ENCODE measurements around the gene MALAT1. TPM values are rescaled to one million over a fixed set of nuclear protein-coding genes. Genes with fewer than 3 reads are reported as not detected.

MALAT1 gene
- total RNA-seq, 3 donors from 2014 or later (not counting 1 experiment from before 2014, with no cell fraction given): 32,911 to 36,726 (median 33,502) TPM

- Histone ChIP-seq H3K4me3 (ENCODE audit: low read length) (no peak overlapping the region), H3K27me3 (ENCODE audit: control insufficient read depth, insufficient read depth, low read length) (no peaks in the 10 kb centered on the region), H3K9me3 (ENCODE audit: control insufficient read depth, insufficient read depth, low read length) (no peaks in the 10 kb centered on the region), H3K36me3 (ENCODE audit: control insufficient read depth, insufficient read depth, low read length) (peaks cover 46% of the 10 kb centered on the region), H3K27ac (ENCODE audit: low read length) (no peak overlapping the region), H3K4me1 (ENCODE audit: control insufficient read depth, insufficient read depth, low read length) (peaks cover 17% of the 10 kb centered on the region)
- no peaks in the 10 kb centered on the region for H3K27me3 Mint-ChIP-seq (ENCODE audit: low read depth in 2 of 2)
- intact Hi-C loops (cut with micrococcal nuclease): no loop called here
- H3K36me3 Mint-ChIP-seq: no peaks in the 10 kb centered on the region
- ATAC-seq (peak; percentile 31 to 54 (median 45)), DNase-seq (peak in 1 of 2 donors; percentile 64)
- peak overlapping the region in 1 of 2 donors; percentile 29 for H3K27ac Mint-ChIP-seq
- WGBS (ENCODE audit: insufficient coverage): 83% methylated on average over 5 of the region's 5 CpGs
- peaks cover 6 to 11% of the 10 kb centered on the region in 2 donors for H3K4me1 Mint-ChIP-seq
- TF ChIP-seq CTCF (IDR thresholded peaks at IDR 0.05): no peak
- no peak overlapping the region for H3K4me3 Mint-ChIP-seq
- H3K9me3 Mint-ChIP-seq: no peaks in the 10 kb centered on the region
These were observed 31.3 kb downstream of the MALAT1 start for GRCh38 chr11:65530157-65530496.

GRCh38 chr11:65532388-65533064 is 33.7 kb downstream of the MALAT1 start:
- Mint-ChIP-seq H3K27ac (peak overlapping the region in 1 of 2 donors; percentile 43), H3K27me3 (ENCODE audit: low read depth in 2 of 2) (no peaks in the 10 kb centered on the region), H3K4me1 (peaks cover 3 to 6% of the 10 kb centered on the region in 2 donors), H3K4me3 (no peak overlapping the region), H3K36me3 (no peaks in the 10 kb centered on the region), H3K9me3 (no peaks in the 10 kb centered on the region)
- 96% methylated on average over 15 of the region's 15 CpGs for WGBS (ENCODE audit: insufficient coverage)
- TF ChIP-seq CTCF (IDR thresholded peaks at IDR 0.05): no peak
- Histone ChIP-seq H3K27me3 (ENCODE audit: control insufficient read depth, insufficient read depth, low read length) (no peaks in the 10 kb centered on the region), H3K4me1 (ENCODE audit: control insufficient read depth, insufficient read depth, low read length) (no peaks in the 10 kb centered on the region), H3K9me3 (ENCODE audit: control insufficient read depth, insufficient read depth, low read length) (no peaks in the 10 kb centered on the region), H3K36me3 (ENCODE audit: control insufficient read depth, insufficient read depth, low read length) (peaks cover 55% of the 10 kb centered on the region), H3K27ac (ENCODE audit: low read length) (no peak overlapping the region), H3K4me3 (ENCODE audit: low read length) (no peak overlapping the region)
- intact Hi-C loops (cut with micrococcal nuclease): no loop called here
- DNase-seq (no peak), ATAC-seq (no peak)

- Histone ChIP-seq H3K36me3 (ENCODE audit: control insufficient read depth, insufficient read depth, low read length) (peaks cover 59% of the 10 kb centered on the region), H3K27me3 (ENCODE audit: control insufficient read depth, insufficient read depth, low read length) (no peaks in the 10 kb centered on the region), H3K4me3 (ENCODE audit: low read length) (no peak overlapping the region), H3K4me1 (ENCODE audit: control insufficient read depth, insufficient read depth, low read length) (peaks cover 4% of the 10 kb centered on the region), H3K9me3 (ENCODE audit: control insufficient read depth, insufficient read depth, low read length) (no peaks in the 10 kb centered on the region), H3K27ac (ENCODE audit: low read length) (no peak overlapping the region)
- no peak for DNase-seq
- Mint-ChIP-seq H3K36me3 (no peaks in the 10 kb centered on the region), H3K9me3 (no peaks in the 10 kb centered on the region), H3K4me3 (no peak overlapping the region), H3K27ac (peak overlapping the region in 1 of 2 donors; percentile 24), H3K4me1 (peaks cover 5 to 6% of the 10 kb centered on the region in 2 donors), H3K27me3 (ENCODE audit: low read depth in 2 of 2) (no peaks in the 10 kb centered on the region)
- intact Hi-C loops (cut with micrococcal nuclease): no loop called here
- 92% methylated on average over 9 of the region's 9 CpGs for WGBS (ENCODE audit: insufficient coverage)
- no peak for ATAC-seq
- TF ChIP-seq CTCF (IDR thresholded peaks at IDR 0.05): no peak
These were observed 36.3 kb downstream of the MALAT1 start for GRCh38 chr11:65535102-65535501.

Data from natural killer cell (primary cell).